Stimulated activated CD4-positive, alpha-beta T cell treated with anti-CD3 and anti-CD28 coated beads, Interleukin-12 subunit alpha, Interleukin-12 subunit beta, amount 100 ng/mL, for 48 hours (primary cell): ENCODE data around the gene SORCS2.

Experiments
- DNase-seq, 3 donors: peaks; one replicate each; pipeline ENCODE4 v3.0.0-alpha.2; 2020; ENCODE audit warnings: low read depth in 2 of 3, low spot score in 1 of 3

The SORCS2 gene

GRCh38 chr4:7286170-7286569 lies 93.8 kb downstream of the SORCS2 start:
- no peak for DNase-seq

DNA sequence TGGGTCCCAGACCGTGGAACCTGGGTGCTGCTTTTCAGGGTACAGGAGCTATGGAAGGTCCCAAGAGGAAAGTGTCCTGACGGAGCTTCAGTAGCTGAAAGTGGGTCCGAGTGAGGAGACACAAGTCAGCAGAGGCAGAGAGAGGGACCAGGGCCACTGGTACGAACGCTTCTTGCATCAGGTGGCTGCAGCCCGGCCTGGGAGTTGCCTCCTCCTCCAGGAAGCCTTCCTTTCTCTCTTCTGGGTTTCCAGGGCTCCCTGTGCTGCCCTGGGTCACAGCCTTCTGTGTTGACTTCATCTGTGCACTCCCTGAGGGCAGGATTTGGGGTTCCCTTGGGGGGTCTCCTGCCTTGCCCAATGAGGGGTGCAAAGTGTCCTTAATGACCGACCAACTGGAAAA lies 94.5 kb downstream of the SORCS2 start:
- no peak for DNase-seq

- DNase-seq = no peak
Observed at GRCh38 chr4:7287274-7287917, 95.1 kb downstream of the SORCS2 start.

DNA sequence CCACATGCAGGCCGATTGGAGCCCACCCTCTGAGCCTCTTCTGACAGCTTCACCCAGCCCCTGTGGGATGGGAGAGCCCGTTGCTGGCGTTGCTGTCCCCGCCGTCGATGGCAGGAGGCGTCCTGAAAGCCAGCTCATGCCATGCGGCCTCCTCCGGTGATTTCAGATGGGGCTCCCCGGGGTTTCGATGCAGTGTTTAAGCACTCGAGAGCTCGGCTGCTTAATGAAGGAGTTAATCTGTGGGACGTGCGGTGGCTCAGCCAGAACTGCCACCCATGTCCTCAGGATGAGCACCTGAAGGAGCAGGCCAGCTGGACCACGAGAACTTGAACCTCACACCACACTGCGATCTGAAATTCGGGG lies 95.6 kb downstream of the SORCS2 start:
- no peak for DNase-seq

DNA sequence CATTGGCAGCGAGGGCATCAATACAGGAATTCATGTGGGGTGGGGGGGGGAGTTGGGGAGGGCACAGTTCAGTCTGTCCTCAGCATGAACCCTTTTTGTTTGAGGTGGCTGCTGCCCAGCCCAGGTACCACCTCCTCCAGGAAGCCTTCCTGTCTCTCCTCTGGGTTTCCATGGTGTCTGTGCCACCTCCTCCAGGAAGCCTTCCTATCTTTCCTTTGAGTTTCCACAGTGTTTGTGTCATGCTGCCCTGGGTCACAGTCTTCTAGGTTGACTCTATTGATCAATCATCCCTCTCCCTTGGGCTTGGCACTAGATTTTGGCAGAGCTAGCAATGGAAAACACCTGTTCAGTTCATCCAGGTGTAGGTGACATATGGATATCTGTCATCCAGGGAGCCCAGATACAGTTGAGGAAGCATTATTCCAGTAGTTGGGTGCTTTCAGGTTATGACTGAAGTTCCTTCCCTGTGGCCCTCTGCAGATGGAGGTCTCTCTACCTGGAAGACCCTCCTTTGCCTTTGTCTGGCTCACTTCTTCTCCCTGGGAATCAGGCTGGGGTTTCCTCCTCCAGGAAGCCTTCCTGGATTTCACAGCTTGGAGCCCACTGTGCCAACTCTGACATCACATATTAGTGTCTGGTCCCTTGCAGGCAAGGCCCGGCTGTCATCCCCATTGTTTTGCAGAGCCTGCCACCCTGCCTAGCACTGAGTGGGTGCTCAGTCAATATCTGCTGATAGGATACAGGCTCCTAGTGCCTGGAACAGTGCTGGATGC lies 96.6 kb downstream of the SORCS2 start:
- DNase-seq = no peak

GRCh38 chr4:7289589-7289988 lies 97.3 kb downstream of the SORCS2 start:
- no peak for DNase-seq

- DNase-seq = no peak
Observed at GRCh38 chr4:7291372-7292114, 99.2 kb downstream of the SORCS2 start.

- DNase-seq = no peak
Observed at GRCh38 chr4:7293703-7294102, 101.4 kb downstream of the SORCS2 start.

DNA sequence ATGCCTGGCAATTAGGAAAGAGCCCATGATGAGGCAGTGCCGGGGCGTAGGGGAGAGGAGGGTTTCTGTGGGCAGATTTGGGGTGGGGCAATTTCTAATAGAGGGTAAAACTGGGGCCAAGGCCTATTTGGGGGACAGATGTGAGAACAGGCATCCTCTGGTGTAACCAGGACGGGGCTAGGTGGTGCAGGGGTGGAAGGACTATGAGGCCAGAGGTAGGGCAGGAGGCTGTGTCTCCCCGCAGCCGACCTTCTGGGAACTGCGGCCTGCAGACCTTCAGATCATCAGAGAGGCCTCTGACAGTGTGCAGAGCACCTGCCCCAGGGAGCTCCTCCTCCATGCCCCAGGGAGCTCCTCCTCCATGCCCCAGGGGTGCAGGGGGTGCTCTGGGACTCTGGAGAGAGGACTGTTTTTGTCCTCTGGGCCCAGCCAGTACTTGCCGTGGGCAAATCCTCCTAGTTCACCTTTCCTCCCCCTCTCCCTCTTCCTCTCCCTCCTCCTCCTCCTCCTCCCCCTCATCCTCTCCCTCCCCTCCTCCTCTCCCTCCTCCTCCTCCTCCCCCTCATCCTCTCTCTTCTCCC lies 101.9 kb downstream of the SORCS2 start:
- no peak for DNase-seq

- no peak for DNase-seq
Observed at GRCh38 chr4:7295197-7295910, 103.0 kb downstream of the SORCS2 start.

DNA sequence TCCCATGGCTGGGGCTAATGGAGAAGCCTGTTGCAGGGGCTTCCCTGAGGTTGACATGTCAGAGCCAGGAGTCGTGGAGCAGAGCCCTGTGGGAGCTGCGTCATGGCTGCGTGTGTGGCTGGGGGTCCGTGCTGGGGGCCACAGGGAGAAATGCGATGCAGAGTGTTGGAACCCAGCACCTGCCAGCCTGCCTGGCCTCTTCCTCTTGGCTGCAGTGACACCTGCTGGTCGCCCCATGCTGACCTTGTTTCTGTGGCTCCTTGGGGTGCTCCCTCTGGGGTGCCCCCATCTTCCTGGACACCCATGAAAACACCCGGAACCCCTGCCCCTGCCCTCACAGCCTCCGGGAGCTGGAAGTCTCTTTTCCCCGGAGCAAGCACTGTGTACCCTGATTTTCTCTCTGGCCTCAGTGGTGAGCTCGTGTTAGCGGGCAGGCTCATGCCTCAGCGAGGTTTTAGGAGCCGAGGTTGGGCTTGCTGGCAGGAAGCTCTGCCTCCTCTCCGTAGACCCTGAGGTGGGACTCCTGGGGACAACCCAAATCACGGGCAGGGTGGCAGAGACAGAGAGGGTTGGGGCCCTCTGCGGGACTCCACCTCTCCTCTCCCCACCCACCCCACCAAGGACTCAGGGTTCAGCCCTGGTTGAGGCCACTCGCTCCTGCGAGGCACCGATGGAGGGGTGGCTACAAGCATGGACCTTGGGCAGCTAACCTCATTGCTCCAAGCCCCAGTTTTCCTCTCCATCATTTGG lies 103.7 kb downstream of the SORCS2 start:
- DNase-seq = no peak

DNA sequence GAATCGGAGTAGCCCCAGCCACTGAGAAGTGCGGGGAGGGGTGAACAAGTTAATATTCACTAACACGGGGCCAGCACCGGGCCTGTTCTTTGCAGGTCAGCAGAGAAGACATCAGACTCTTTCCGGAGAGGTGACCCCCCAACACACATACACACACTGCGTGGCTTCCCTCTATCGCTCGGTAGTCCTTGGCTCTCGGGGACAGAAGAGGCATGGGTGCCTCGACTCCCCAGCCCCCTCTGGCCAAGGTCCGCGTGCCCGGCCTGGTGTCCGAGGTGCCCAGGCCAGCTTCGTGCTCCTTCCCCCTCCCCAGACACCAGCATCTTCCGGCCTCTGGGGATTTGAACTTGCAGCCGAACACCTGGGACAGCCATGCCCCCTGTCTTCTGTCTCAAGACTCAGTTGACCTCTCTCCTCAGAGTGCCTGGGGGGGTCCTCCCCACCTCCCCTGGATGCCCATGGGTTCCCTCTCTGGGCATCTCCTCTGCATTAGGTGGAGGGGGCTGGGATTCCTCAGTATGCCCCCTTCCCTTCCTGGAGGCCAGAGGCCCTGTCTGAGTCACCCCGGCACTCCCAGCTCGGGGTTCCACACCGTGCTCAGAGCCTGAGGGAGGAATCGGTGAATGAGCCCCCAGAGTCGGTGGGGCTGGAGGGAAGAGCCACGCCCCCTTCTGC lies 104.5 kb downstream of the SORCS2 start:
- DNase-seq = no peak

GRCh38 chr4:7297374-7297773 lies 105.0 kb downstream of the SORCS2 start:
- no peak for DNase-seq

GRCh38 chr4:7297881-7298280 lies 105.5 kb downstream of the SORCS2 start:
- no peak for DNase-seq

DNA sequence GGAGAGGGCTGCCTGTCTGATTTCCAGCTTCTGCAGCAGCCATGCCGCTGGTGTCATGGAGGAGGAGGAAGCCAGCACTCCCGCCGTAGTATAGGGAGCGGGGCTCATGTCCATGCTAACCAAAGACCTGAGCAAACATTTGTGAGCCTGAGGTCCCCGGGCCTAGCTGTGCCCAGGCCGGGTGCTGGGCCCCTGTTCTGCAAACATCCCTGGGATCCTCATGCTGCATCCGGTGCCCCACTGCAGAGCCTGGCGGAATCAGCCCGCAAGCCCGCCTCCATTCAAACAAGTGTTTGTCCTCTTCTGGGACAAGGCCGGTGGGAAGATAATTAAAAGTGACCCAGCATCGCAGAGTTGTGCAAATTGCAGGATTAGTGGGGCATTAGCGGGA lies 106.3 kb downstream of the SORCS2 start:
- no peak for DNase-seq

- DNase-seq = no peak
Observed at GRCh38 chr4:7299010-7299907, 106.9 kb downstream of the SORCS2 start.

GRCh38 chr4:7299908-7300710 lies 107.8 kb downstream of the SORCS2 start:
- no peak for DNase-seq

GRCh38 chr4:7300711-7301095 lies 108.4 kb downstream of the SORCS2 start:
- DNase-seq = no peak
